ENCODE measurements around the gene GRIA1.

GRIA1 gene

GRCh38 chr5:153613144-153613543 lies 122.7 kb downstream of the GRIA1 start:
- no peak for DNase-seq (ENCODE audit: low read depth)

- DNase-seq (ENCODE audit: low read depth): no peak
Measured at GRCh38 chr5:153613672-153614071, 123.2 kb downstream of the GRIA1 start.

- DNase-seq (ENCODE audit: low read depth): no peak
Measured at GRCh38 chr5:153617190-153617589, 126.7 kb downstream of the GRIA1 start.

- DNase-seq (ENCODE audit: low read depth): no peak
Measured at GRCh38 chr5:153618307-153618706, 127.8 kb downstream of the GRIA1 start.

GRCh38 chr5:153618867-153619266 lies 128.4 kb downstream of the GRIA1 start:
- DNase-seq (ENCODE audit: low read depth): no peak

GRCh38 chr5:153619771-153620170 lies 129.3 kb downstream of the GRIA1 start:
- no peak for DNase-seq (ENCODE audit: low read depth)

- no peak for DNase-seq (ENCODE audit: low read depth)
Measured at GRCh38 chr5:153623124-153623523, 132.7 kb downstream of the GRIA1 start.

- no peak for DNase-seq (ENCODE audit: low read depth)
Measured at GRCh38 chr5:153623751-153624450, 133.4 kb downstream of the GRIA1 start.

GRCh38 chr5:153624451-153624765 lies 133.9 kb downstream of the GRIA1 start:
- no peak for DNase-seq (ENCODE audit: low read depth)

- DNase-seq (ENCODE audit: low read depth): no peak
Measured at GRCh38 chr5:153625826-153626354, 135.4 kb downstream of the GRIA1 start.

- DNase-seq (ENCODE audit: low read depth): no peak
Measured at GRCh38 chr5:153626836-153627235, 136.4 kb downstream of the GRIA1 start.

- no peak for DNase-seq (ENCODE audit: low read depth)
Measured at GRCh38 chr5:153629027-153629895, 138.8 kb downstream of the GRIA1 start.

GRCh38 chr5:153630546-153630945 lies 140.1 kb downstream of the GRIA1 start:
- DNase-seq (ENCODE audit: low read depth): no peak

- no peak for DNase-seq (ENCODE audit: low read depth)
Measured at GRCh38 chr5:153632748-153633290, 142.3 kb downstream of the GRIA1 start.

GRCh38 chr5:153636670-153637451 lies 146.4 kb downstream of the GRIA1 start:
- DNase-seq (ENCODE audit: low read depth): no peak

GRCh38 chr5:153640293-153640692 lies 149.8 kb downstream of the GRIA1 start:
- no peak for DNase-seq (ENCODE audit: low read depth)

- DNase-seq (ENCODE audit: low read depth): no peak
Measured at GRCh38 chr5:153641183-153641688, 150.8 kb downstream of the GRIA1 start.

GRCh38 chr5:153654504-153655200 lies 164.2 kb downstream of the GRIA1 start:
- no peak for DNase-seq (ENCODE audit: low read depth)

- DNase-seq (ENCODE audit: low read depth): no peak
Measured at GRCh38 chr5:153655201-153655510, 164.7 kb downstream of the GRIA1 start.

GRCh38 chr5:153658149-153658548 lies 167.7 kb downstream of the GRIA1 start:
- no peak for DNase-seq (ENCODE audit: low read depth)

GRCh38 chr5:153658606-153659005 lies 168.1 kb downstream of the GRIA1 start:
- no peak for DNase-seq (ENCODE audit: low read depth)
